ENCODE results near the gene PLEKHH2. TPM values are rescaled to one million over a fixed set of nuclear protein-coding genes. Genes with fewer than 3 reads are reported as not detected.

Gene PLEKHH2
- total and polyA plus RNA-seq, 2 of the 13 experiments (the other 11 are each of a cell fraction or from before 2014, with no cell fraction given), result 1.1 to 3.0 TPM

DNA sequence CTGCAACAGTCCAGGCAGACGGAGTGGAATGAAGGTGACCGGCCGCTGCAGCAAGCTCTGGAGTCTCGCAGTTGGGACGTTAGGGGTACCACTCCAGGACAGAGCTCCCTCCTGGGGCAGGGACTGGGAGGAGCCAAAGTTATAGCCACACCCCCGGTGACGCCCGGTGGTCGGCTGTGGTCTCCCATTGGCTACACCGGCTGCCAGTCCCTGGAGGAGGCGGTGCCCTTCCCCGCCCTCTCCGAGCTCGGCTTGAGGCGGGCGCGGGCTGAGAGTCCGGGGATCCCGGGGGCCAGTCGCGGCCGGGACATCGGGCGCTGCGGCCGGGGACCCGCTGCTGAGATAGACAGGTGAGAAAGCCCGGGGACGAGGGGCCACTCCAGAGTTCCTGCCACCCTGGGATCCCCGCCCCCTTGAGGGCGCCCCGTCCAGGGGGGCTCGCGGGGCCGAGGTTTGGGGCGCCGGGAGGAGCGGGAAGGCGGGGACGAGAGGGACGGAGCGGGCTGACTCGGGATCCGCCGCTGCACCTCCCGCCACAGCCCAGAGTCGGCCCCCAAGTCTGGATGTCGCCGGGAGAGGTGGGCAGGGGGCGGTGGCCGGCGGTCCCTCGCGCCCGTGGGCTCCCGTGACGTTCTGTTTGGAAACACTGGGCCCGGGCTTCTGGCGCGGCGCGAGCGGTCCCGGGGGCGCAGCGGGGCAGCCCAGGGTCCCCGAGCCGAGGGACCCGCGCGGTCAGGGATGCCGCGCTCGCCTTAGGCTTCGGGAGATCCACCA lies at the start of gene PLEKHH2 (continued):
- TF ChIP-seq CSRNP2 (CRISPR knock-in tag; conservative IDR thresholded peaks at IDR 0.05; ENCODE audit: low read depth) (no peak), RBFOX2 (IDR thresholded peaks at IDR 0.05; ENCODE audit: low read depth, low read length) (peak; percentile 62), ZNF792 (CRISPR knock-in tag; IDR thresholded peaks at IDR 0.05) (0 out of 2 replicates have a peak, but pooled peaks have one; percentile 33), ZFP1 (CRISPR knock-in tag; IDR thresholded peaks at IDR 0.05) (no peak), THAP8 (CRISPR knock-in tag; IDR thresholded peaks at IDR 0.05; ENCODE audit: borderline replicate concordance) (no peak), SOX6 (IDR thresholded peaks at IDR 0.05) (no peak), SOX6 (CRISPR knock-in tag; IDR thresholded peaks at IDR 0.05) (peak; percentile 18; the same call in 1 of the 2 replicates), MTA3 (CRISPR knock-in tag; IDR thresholded peaks at IDR 0.05) (no peak), SOX13 (IDR thresholded peaks at IDR 0.05) (no peak), SOX13 (CRISPR knock-in tag; conservative IDR thresholded peaks at IDR 0.05 in 1 of 2, IDR thresholded peaks at IDR 0.05 in 1 of 2) (no peak), SMC3 (IDR thresholded peaks at IDR 0.05; ENCODE audit: low read length) (no peak), DMTF1 (CRISPR knock-in tag; IDR thresholded peaks at IDR 0.05) (no peak), RXRA (CRISPR knock-in tag; IDR thresholded peaks at IDR 0.05) (peak; percentile 44; the same call in 1 of the 2 replicates), ZNF547 (CRISPR knock-in tag; IDR thresholded peaks at IDR 0.05) (no peak; the same call in 1 of the 2 replicates), ZMAT3 (CRISPR knock-in tag; conservative IDR thresholded peaks at IDR 0.05) (no peak), KAT7 (CRISPR knock-in tag; IDR thresholded peaks at IDR 0.05; ENCODE audit: borderline replicate concordance) (peak; percentile 31; the same call in 1 of the 2 replicates), GABPA (IDR thresholded peaks at IDR 0.05; ENCODE audit: low read depth, low read length) (no peak), GABPA (CRISPR knock-in tag; IDR thresholded peaks at IDR 0.05; ENCODE audit: low read depth) (no peak)
- TF ChIP-seq, protein P1, sequence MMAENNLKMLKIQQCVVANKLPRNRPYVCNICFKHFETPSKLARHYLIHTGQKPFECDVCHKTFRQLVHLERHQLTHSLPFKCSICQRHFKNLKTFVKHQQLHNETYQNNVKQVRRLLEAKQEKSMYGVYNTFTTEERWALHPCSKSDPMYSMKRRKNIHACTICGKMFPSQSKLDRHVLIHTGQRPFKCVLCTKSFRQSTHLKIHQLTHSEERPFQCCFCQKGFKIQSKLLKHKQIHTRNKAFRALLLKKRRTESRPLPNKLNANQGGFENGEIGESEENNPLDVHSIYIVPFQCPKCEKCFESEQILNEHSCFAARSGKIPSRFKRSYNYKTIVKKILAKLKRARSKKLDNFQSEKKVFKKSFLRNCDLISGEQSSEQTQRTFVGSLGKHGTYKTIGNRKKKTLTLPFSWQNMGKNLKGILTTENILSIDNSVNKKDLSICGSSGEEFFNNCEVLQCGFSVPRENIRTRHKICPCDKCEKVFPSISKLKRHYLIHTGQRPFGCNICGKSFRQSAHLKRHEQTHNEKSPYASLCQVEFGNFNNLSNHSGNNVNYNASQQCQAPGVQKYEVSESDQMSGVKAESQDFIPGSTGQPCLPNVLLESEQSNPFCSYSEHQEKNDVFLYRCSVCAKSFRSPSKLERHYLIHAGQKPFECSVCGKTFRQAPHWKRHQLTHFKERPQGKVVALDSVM (CRISPR knock-in tag; IDR thresholded peaks at IDR 0.05), result no peak
- TF ChIP-seq, protein P2, sequence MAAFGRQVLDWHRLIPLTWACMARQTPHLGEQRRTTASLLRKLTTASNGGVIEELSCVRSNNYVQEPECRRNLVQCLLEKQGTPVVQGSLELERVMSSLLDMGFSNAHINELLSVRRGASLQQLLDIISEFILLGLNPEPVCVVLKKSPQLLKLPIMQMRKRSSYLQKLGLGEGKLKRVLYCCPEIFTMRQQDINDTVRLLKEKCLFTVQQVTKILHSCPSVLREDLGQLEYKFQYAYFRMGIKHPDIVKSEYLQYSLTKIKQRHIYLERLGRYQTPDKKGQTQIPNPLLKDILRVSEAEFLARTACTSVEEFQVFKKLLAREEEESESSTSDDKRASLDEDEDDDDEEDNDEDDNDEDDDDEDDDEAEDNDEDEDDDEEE (CRISPR knock-in tag; IDR thresholded peaks at IDR 0.05), result 0 out of 2 replicates have a peak, but pooled peaks have one; percentile 58
